ENCODE data around the gene GRAMD2A.
"Not testable (repeated sequence)": the region's sequence is repeated elsewhere in the genome, so short reads cannot be mapped to it uniquely, and the experiment has no call there.

GRAMD2A gene

DNA sequence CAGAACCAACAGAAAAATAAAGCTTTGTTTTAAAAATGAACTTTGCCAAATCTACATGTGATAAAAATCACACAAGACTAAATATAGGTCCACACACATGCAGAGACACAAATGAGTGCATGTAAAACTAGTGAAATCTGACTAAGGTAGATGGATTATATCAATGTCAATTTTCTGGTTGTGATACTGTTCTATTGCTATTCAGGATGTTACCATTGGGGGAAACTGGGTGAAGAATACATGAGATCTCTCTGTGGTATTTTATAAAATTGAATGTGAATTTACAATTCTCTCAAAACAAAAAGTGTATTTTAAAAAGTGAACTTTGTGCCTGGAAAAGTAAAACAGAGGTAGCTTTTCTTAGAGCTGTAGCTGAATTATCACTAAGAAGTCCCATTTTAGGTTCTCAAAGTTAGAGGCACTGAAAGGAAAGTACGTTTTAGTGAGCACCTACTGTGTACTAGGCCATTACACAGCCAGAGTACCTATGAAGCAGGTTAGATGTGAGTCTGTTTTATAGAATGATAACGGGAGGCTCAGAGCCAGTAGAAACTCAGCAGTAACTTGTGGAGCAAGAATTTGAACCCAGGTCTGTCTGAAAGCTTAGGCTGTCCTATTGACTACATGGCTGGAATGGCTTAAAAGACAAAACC is 8.2 kb downstream of the GRAMD2A start:
- no peak for DNase-seq

DNA sequence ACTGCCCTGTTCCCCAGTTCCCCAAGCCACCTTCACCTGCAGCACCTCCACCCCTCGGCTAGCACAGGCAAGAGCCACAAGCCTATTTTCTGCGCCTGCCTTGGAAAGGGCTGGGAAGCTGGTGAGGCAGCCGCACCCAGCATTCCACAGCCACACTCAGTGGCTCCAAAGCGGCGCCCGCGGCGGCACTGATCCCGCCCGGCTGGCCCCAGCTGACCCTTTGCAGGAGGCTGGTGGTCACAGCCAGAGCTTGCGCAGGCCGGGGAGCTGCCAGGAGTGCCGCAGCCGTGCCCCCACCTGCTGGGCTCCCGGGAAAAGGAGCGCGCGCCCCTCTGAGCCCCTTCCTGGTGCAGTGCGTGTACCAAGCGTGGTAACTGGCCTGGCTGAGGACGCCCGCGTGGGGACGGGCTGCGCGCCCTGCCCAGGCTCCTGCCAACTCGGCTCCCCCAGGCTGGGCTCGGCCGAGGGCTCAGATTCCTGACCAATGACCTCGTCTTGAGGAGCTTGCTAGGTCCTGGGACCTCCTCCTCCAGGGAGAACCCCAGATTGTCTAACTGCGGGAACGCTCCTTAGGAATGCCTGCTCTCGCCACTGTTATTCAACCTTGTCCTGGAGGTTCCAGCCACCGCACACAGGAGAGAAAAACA is 13.3 kb downstream of the GRAMD2A start:
- DNase-seq = peak in 5 of 56 donors; percentile 10 to 49 (median 36)

DNA sequence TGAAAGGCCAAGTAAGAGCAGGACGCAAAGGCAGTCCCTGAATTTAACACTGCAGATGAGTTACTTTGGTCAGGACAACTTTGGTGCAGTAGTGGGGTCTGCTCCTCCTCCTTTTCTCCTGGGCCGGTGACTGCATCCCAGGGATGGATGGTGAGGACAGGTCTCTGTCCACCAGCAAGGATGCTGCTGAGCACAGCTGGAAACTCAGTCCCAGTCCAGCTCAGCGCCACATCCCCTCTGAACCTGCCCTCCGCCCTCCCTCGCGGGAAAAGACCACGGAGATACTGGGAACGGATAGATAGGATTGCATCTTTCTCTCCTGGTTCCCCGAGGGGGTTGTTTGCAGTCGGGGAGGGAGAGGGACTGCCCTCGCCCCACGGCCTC is 13.8 kb downstream of the GRAMD2A start:
- DNase-seq = no peak

DNA sequence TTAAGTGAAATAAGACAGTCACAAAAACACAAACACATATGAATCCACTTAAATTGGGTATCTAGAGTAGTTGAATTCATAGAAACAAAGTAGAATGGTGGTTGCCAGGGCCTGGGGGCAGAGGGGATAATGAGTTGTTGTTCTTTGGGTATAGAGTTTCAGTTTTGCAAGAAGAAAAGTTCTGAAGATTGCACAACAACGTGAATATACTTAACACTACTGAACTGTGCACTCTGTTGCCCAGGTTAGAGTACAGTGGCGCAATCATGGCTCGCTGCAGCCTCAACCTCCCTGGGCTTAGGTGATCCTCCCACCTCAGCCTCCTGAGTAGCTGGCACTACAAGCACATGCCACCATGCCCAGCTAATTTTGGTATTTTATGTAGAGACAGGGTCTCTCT is 14.9 kb downstream of the GRAMD2A start:
- no peak for DNase-seq

DNA sequence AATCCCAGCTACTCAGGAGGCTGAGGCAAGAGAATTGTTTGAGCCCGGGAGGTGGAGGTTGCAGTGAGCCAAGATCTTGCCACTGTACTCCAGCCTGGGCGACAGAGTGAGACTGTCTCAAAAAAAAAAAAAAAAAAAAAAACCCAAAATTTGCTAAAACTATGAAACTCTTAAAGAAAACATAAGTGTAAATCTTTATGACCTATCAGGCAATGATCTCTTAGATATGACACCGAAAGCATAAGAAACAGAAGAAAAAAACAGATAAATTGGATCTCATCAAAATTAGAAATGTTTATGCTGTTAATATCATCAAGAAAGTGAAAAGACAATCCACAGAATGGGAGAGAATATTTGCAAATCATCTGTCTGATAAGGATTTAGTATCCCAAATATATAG is 15.3 kb downstream of the GRAMD2A start:
- DNase-seq = no peak

DNA sequence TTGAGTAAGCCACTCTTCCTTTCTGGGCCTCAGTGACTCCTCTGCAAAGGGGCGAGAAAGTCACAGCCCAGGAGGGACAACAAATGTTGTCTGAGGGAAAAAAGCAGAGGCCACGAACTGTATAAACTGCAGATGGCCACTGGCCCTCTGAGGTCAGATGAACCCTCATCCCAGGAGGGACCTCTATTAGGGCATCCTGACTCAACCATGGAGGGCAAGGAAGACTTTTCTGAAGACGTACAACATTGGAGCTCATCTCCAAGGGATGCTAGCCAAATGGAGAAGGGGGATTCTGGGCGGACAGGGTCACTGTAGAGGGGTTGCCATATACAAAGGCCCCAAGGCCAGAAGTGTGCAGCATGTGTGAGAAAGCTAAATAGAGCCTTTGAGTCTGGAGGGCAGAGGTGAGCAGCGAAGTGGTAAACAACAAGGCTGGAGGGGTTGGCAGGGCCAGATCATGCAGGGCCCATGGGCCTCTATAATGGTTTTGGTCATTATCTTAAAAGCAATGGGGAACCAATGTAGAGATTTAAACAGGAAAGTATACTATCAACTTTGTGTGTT is 16.7 kb downstream of the GRAMD2A start:
- DNase-seq = no peak

DNA sequence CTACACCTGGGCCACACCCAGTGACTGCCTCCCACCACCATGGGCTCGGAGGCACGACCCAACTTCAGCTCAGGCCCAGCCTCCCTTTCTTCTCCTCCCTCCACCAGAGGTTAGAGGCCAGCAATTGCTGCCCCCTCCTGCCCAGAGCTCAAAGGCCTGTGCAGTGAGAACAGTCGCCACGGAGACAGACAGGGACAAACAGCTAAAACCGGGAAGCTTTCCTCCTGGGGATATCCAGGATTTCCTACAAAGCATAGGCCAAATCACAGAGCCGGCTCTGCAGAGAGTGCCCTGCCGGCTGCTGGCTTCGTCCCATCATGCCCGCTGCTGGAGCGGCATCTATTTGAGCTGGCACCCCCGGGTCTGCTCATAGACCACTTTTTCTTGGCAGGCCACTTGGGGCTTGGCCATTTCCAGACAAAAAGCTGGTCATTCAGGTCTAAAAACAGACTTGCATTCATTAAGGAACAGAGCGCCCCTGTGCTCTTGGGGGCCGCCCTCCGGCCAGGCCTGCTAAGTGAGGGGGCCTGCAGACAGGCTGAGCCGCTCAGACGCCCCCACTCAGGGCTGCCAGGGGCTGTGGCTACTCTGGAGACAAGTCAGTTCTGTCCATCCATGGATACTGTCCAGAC is 17.5 kb downstream of the GRAMD2A start:
- peak in 50 of 56 donors; percentile 22 to 91 (median 74) for DNase-seq

DNA sequence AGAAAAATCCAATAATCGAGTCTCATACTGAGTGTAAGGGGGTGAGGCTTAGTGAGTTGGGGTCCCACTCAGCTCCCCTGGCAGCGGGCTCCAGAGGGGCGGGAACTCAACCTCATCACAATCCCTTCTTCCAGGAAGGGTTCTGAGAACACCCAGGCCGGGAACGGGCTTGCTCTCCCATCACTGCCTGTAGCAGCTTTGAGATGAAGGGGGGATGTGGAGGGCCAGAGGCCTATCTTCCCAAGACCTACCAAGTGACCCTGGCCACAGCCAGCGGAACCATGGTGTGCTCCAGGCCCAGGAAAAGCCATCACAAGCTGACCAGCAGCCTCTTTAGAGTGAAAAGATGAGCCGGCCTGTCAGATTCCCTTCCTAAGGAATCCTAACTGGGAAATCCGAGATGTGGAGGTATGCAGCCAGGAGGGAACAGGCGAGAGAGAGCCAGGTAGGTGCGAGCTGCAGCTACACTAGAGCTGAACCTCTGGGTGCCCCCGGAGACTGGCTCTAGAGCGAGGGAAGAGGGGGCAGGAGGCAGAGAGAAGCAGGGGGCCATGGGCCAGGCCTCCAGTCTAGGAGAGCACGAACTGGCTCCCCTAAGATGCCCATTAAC is 18.5 kb downstream of the GRAMD2A start:
- DNase-seq = no peak

DNA sequence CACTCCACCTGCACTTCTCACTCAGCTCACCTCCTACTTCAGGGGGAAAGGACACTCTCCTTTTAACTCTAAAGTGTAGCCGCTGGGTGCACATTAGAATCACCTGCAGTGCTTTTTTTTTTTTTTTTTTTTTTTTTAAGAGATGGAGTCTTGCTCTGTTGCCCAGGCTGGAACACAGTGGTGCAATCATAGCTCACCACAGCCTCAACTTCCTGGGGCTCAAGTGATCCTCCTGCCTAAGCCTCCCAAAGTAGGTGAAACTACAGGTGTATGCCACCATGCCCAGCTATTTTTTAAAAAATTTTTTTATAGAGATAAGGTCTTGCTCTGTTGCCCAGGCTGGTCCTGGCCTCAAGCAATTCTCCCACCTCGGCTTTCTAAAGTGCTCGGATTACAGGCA is 20.8 kb downstream of the GRAMD2A start:
- no peak for DNase-seq

DNA sequence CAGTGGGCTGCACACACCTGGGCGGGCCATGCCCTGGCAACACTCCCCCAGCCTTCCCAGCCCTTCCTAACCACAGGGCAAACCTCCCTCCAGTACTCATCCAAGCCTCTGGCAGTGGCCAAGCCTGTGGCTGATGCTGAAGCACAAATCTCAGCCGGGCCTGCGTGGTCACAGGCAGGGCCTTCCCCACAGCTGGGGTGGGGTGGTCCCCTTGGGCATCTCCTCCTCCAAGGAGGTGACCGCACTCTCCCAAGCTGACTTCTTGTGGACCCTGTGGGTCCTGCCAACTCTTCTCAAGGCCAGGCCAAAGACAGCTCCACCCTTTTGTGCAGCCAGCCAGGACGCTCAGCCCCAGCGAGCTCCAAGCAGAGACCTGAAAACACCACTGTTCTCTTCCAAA is 21.4 kb downstream of the GRAMD2A start:
- DNase-seq = peak in 7 of 56 donors; percentile 17 to 47 (median 29)

DNA sequence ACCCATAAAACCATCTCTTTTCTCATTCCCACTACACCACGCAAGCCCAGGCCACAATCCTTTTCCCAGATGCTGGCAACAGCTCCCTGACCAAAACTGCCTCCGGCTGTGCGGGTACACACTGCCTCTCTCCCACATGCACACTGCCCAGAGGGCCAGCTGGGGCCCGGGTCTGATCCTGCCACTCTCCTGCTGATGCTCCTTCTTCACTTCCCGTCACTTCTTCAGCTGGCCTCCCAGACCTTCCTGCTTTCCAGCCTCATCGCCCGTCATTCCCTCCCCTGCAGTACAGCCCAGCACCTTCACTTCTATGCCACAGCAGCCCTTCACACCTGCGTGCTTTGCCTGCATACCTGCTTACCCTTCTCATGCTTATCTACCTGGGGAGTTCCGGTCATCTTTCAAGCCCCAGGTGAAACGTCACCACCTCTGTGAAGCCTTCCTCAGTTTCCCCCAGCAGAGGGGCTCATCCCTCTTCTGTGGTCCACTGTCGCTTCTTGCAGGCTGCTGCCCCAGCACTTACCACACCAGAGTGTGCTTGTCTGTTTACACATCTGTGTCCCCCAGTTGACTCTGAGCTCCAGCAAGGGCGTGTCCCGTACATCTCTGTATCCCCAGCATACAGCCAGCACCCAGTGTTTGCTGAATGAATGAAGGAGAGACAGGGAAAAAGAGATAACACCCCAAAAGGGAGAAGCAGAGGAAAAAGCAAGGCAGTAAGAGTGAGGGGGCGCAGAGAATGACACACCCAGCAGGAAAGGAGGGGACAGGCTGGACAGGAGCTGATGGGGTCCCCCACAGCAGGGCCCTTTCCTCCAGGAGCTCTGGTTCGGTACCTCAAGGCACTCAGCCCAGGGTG is 22.2 kb downstream of the GRAMD2A start:
- DNase-seq = no peak

DNA sequence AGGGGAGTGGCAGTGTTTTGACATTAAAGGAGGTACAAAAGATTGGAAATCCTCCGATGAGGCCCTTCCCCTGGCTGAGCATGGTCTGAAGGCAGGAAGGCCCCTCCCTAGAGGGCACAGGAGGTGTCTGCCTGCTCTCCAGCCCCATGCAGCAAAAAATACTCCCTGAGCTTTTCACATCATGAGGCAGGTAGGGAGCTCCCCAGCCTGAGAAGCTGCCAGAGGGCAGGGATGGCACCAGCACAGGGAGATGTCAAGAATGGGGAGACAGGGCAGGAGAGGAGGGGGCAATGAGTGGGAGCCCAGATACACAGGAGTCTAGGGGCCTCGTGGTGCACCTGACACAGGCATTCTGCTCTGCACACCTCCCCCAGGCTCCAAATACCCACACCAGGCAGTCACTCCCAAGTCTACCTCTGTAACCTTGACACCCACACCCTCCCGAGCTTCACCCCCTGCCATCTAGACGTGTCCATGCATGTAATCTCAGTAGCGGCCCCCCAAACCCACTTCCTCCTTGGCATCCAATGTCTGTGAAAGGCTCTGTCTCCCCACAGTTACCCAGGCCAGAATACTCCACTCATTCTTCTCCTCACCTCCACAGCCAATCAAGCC is 22.9 kb downstream of the GRAMD2A start:
- no peak for DNase-seq

DNA sequence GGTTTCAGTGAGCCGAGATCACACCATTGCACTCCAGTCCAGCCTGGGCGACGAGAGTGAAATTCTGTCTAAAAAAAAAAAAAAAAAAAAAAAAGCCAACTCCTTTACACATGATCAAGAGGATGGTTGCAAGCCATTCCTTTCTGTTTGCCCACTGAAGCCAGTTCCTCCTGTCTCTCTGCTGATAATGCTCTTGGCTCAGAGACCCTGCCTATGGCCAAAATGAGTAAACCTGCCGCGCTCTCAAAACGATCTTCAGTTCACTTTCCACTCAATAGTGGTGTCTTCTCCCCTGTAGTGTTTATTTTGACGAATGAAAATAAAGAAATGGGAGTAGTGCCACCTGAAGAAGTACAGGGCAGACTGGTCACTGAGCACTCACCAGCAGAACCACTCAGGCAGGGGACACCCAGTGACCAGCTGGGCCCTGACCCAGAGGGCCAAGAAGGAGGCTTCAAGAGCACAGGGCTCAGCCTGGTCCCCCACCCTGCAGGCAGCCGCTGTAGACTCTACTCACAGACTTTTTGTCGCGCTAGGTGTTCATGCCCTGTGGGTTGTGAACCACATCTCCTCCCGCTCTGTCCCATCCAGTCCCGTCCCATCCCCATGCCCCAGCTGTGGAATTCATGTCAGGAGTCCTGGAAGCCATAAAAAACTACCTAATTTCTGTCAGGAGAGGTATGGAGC is 23.6 kb downstream of the GRAMD2A start:
- no peak for DNase-seq

DNA sequence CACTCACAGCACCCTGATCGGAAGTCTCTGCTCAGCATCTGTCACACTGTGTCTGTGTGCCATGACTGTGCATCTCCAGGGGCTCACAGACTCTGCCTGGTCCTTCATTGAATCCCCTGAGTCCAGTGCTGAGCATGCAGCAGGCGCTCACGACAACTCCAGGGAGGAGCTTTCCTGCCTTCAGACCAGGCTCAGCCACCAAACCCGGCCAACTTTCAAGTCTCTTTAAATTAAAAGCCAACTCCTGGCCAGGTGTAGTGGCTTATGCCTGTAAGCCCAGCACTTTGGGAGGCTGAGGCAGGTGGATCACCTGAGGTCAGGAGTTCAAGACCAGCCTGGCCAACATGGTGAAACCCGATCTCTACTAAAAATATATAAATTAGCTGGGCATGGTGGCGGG is 24.2 kb downstream of the GRAMD2A start:
- no peak for DNase-seq

DNA sequence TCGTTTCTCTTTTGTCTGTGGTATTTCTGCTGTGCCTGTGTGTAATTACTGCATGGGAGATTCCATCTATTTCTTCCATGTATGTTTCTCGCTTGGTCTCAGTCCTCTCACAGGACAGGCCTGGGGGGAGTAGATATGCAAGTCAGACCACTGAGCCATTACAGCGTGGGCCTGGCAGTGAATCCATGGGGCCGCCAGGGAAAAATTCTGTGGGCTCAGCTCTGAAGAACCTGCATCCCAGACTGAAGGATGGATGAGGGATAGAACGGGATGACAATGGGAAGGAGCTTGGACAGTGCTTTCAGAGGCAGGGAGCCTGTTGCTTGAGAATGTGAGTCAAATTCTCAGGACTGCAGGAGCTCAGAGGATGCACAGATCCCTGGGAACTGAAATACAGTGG is 24.8 kb downstream of the GRAMD2A start:
- no peak for DNase-seq

DNA sequence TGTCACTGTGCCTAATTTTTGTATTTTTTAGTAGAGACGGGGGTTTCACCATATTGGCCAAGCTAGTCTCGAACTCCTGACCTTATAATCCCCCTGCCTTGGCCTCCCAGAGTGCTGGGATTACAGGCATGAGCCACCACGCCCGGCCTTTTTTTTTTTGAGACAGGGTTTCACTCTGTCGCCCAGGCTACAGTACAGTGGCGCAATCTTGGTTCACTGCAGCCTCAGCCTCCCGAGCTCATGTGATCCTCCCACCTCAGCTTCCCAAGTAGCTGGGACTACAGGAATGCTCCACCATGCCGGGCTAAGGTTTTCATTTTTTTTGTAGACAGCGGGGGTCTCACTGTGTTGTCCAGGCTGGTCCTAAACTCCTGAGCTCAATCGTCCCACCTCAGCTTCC is 25.6 kb downstream of the GRAMD2A start:
- DNase-seq = not testable (repeated sequence)

DNA sequence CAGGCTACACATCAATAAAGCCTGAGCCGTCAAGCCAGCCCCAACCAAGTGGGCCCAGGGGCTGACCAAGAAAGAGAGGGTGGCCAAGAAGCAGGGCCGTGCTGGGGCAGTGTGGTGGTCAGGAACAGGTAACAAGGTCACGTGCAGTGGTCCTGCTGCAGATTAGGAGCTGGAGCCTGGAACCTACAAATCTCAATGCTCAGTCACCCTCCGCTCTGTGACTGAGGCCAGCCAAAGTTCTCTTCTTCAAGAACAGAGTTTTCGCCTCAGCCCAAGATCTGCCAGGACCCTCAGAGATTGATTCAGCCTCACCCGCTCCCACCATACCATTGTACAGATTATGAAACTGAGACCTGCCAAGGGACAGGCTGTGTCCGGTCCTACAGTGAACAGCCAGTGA is 26.9 kb downstream of the GRAMD2A start:
- DNase-seq = no peak

DNA sequence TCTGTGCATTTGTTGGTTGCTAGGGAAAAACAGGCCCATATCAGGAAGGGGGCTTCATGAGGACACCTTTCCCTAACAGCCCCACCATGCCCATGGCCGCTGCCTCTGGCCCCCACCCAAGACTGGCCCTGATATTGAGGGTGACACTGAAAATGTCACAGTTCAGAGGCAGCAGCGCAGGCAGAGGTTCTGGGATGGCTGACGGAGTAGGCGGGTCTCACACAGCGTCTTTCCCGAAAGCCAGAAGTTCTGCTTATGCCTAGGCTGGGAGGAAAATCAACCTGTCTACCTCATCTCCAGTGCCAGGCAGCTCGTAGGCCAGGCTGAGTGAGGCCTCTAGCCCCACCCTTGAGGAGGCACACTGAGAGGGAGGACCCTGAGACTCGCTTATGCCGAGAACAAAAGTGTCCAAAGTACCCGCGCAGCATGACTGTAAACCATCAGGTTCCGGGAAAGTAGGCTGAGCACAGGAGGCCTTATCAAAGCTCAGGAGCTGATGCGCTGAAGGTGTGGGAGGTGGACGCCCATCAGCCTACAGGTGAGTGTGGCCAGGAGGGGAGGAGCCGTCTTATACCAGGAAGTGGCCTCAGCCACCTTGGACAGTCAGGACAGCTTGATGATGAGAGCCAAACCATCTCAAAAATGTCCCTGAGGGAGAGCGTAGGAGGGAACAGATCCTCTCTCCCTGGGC is 27.5 kb downstream of the GRAMD2A start:
- DNase-seq = no peak

DNA sequence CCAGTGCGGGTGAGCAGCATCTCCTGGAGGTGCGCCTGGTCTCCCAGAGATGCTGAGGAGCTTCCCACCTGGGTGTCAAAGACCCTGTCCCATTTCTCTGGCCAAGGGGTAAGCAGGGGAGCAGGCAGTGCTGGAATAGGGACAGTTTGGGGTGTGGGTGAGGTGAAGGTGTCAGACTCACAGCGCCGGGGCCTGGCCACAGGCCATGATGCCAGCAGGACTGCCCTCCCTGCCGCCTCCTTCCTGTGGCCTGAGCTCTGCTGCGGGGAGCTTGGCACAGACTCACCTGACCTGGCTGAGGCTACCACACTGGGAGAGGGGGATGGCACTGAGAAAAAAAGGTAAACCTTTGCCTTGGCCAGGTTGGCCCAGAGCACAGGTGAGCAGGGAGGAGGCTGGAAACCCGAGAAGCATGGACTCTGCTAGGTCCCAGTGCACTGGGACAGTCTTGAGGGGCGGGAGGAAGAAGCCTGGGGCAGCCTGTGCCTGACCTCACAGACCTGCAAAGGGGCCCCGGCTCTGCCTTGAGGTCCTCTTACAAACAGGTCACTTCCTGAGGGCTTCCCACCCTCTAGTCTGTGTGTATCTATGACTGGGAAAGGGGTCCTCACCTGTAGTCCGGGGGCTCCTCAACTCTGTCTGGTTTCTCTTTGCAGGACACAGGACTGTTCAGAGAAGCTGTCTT is 28.2 kb downstream of the GRAMD2A start:
- DNase-seq = no peak

All from amygdala (tissue), 56 donors.